A673 (cell line): ENCODE measurements around the gene TTC21A. TPM values are rescaled to one million over a fixed set of nuclear protein-coding genes. Genes with fewer than 3 reads are reported as not detected.

ENCODE experiments used
- BruUV-seq: library from RNA; stranded (reverse); fragments of 400-500 nt; replicated peaks from 2 replicates; lab custom pipeline; 2021; lab: Mats Ljungman, UMichigan
- CTCF ChIA-PET: fragments of 300-600 bp; sonication (Branson Sonifier 250); formaldehyde crosslinking; loops from one replicate; lab custom pipeline; 2022; ENCODE audit warnings: antibody characterized with exemption; lab: Charles Lee
- POLR2A ChIA-PET: fragments of 300-600 bp; sonication (Branson Sonifier 250); formaldehyde crosslinking; loops from one replicate; lab custom pipeline; 2022; ENCODE audit warnings: antibody characterized with exemption; ENCODE audit not compliant: low non-redundant PET; lab: Charles Lee
- DNase-seq: peaks from one replicate; pipeline ENCODE4 v3.0.0-alpha.2; 2015; ENCODE audit warnings: low spot score
- H3K27ac ChIP-seq: fragments of 200-600 bp; sonication (generic); 2 replicates; pipeline ENCODE4 v1.5.1; 2016; ENCODE audit warnings: mixed run types, low read depth, mild to moderate bottlenecking, mixed read lengths, antibody characterized with exemption, low read length; ENCODE audit not compliant: poor library complexity, severe bottlenecking
- H3K27me3 ChIP-seq: fragments of 200-600 bp; sonication (generic); replicated peaks from 2 replicates; pipeline ENCODE4 v1.6.1; 2017; ENCODE audit warnings: mixed run types, low read depth, mild to moderate bottlenecking, mixed read lengths, antibody characterized with exemption, low read length; ENCODE audit not compliant: insufficient read depth, poor library complexity
- H3K36me3 ChIP-seq: fragments of 200-600 bp; sonication (generic); 2 replicates; pipeline ENCODE4 v1.6.1; 2016; ENCODE audit warnings: mixed run types, mild to moderate bottlenecking, mixed read lengths, antibody characterized with exemption, low read length; ENCODE audit not compliant: insufficient read depth, poor library complexity, severe bottlenecking
- H3K4me1 ChIP-seq: fragments of 200-600 bp; sonication (generic); 2 replicates; pipeline ENCODE4 v1.6.1; 2017; ENCODE audit warnings: mixed run types, mild to moderate bottlenecking, mixed read lengths, antibody characterized with exemption, low read length; ENCODE audit not compliant: insufficient read depth, poor library complexity, severe bottlenecking
- H3K4me3 ChIP-seq: fragments of 200-600 bp; sonication (generic); 2 replicates; pipeline ENCODE4 v1.5.1; 2016; ENCODE audit warnings: low read depth, mixed run types, mild to moderate bottlenecking, mixed read lengths, low read length; ENCODE audit not compliant: poor library complexity, severe bottlenecking
- H3K9me3 ChIP-seq: fragments of 200-600 bp; sonication (generic); 2 replicates; pipeline ENCODE4 v1.6.1; 2016; ENCODE audit warnings: mixed run types, low read depth, mild to moderate bottlenecking, mixed read lengths, antibody characterized with exemption, low read length; ENCODE audit not compliant: poor library complexity, severe bottlenecking
- CTCF ChIP-seq: fragments of 300-800, 200-600 bp; sonication (generic); conservative IDR thresholded peaks from 2 replicates; pipeline ENCODE4 v1.5.1; 2017; ENCODE audit warnings: low read depth, mild to moderate bottlenecking, antibody characterized with exemption, low read length, moderate library complexity, mixed read lengths
- EZH2 ChIP-seq: fragments of 200-600 bp; sonication (generic); IDR thresholded peaks from 2 replicates; pipeline ENCODE4 v1.6.1; 2017; ENCODE audit warnings: borderline replicate concordance, low read depth, mild to moderate bottlenecking, mixed read lengths, antibody characterized with exemption, low read length; ENCODE audit not compliant: poor library complexity, severe bottlenecking
- intact Hi-C: fragments of 100-400 bp; cut with micrococcal nuclease; formaldehyde crosslinking; loops from one replicate; pipeline ENCODE4 v1.10.0; 2022; ENCODE audit not compliant: unreplicated experiment
- total RNA-seq: library from RNA; stranded (reverse); gene quantifications from 2 replicates; pipeline ENCODE4 v1.2.3, GENCODE V29; 2021

The TTC21A gene
- total RNA-seq, 1 experiment from 2014 or later: 1.4 TPM

- ChIA-PET CTCF (no interaction called here), POLR2A (no interaction called here)
- BruUV-seq: no TSS peak
- Histone ChIP-seq H3K36me3 (no peaks in the 10 kb centered on the region), H3K9me3 (no peaks in the 10 kb centered on the region), H3K27ac (no peak overlapping the region), H3K4me3 (no peak overlapping the region), H3K4me1 (no peaks in the 10 kb centered on the region), H3K27me3 (no peaks in the 10 kb centered on the region)
- no peak for DNase-seq
- intact Hi-C loops: no loop called here
- TF ChIP-seq EZH2 (no peak), CTCF (no peak)
Measured at GRCh38 chr3:39086144-39086543, 21.3 kb upstream of the TTC21A start.

GRCh38 chr3:39088456-39088855 is 19.0 kb upstream of the TTC21A start:
- no peak for DNase-seq
- Histone ChIP-seq H3K27ac (no peak overlapping the region), H3K27me3 (no peaks in the 10 kb centered on the region), H3K9me3 (no peaks in the 10 kb centered on the region), H3K36me3 (no peaks in the 10 kb centered on the region), H3K4me1 (no peaks in the 10 kb centered on the region), H3K4me3 (no peak overlapping the region)
- ChIA-PET CTCF (no interaction called here), POLR2A (no interaction called here)
- no TSS peak for BruUV-seq
- no peak for TF ChIP-seq EZH2
- TF ChIP-seq CTCF: no peak
- intact Hi-C loops: no loop called here

GRCh38 chr3:39088889-39089288 is 18.6 kb upstream of the TTC21A start:
- no peaks in the 10 kb centered on the region for H3K36me3 ChIP-seq
- TF ChIP-seq CTCF (no peak), EZH2 (no peak)
- no peak overlapping the region for H3K27ac ChIP-seq
- CTCF ChIA-PET: no interaction called here
- H3K27me3 ChIP-seq: no peaks in the 10 kb centered on the region
- intact Hi-C loops: no loop called here
- no peaks in the 10 kb centered on the region for H3K9me3 ChIP-seq
- H3K4me3 ChIP-seq: no peak overlapping the region
- no peak for DNase-seq
- POLR2A ChIA-PET: no interaction called here
- no TSS peak for BruUV-seq
- no peaks in the 10 kb centered on the region for H3K4me1 ChIP-seq
